Activated naive CD4-positive, alpha-beta T cell treated with anti-CD3 and anti-CD28 coated beads for 36 hours (primary cell): Measurements from ENCODE around the gene MEIOB. TPM values are rescaled to one million over a fixed set of nuclear protein-coding genes. Genes with fewer than 3 reads are reported as not detected.
"Not testable (repeated sequence)": the region's sequence is repeated elsewhere in the genome, so short reads cannot be mapped to it uniquely, and the experiment has no call there.

Experiments used
- CTCF ChIA-PET: fragments of 350-600 bp; sonication (Branson Sonifier 250); formaldehyde crosslinking; loops from one replicate; lab custom pipeline; 2021; ENCODE audit warnings: antibody characterized with exemption; lab: Charles Lee
- DNase-seq: peaks from one replicate; pipeline ENCODE4 v3.0.0-alpha.2; 2020
- H3K27ac Mint-ChIP-seq: one replicate; pipeline ENCODE4 v1.8.0; 2021; ENCODE audit warnings: mild to moderate bottlenecking, mixed read lengths
- H3K27me3 Mint-ChIP-seq: one replicate; pipeline ENCODE4 v1.8.0; 2021; ENCODE audit warnings: low read depth, mixed read lengths
- H3K36me3 Mint-ChIP-seq: one replicate; pipeline ENCODE4 v1.8.0; 2021; ENCODE audit warnings: low read depth, mixed read lengths
- H3K4me1 Mint-ChIP-seq: one replicate; pipeline ENCODE4 v1.8.0; 2021; ENCODE audit warnings: low read depth, mixed read lengths
- H3K4me3 Mint-ChIP-seq: one replicate; pipeline ENCODE4 v1.8.0; 2021; ENCODE audit warnings: mild to moderate bottlenecking, moderate library complexity, mixed read lengths
- H3K9me3 Mint-ChIP-seq: one replicate; pipeline ENCODE4 v1.8.0; 2021; ENCODE audit warnings: mixed read lengths
- intact Hi-C: fragments of 100-400 bp; cut with micrococcal nuclease; formaldehyde crosslinking; loops from one replicate; pipeline ENCODE4 v1.15.1; 2023
- total RNA-seq, 2 experiments: library from RNA; stranded (reverse); gene quantifications; one replicate each; pipeline ENCODE4 v1.2.3, GENCODE V29; 2021

Gene MEIOB
- total RNA-seq, 2 experiments from 2014 or later = 0.52 to 0.76 TPM

DNA sequence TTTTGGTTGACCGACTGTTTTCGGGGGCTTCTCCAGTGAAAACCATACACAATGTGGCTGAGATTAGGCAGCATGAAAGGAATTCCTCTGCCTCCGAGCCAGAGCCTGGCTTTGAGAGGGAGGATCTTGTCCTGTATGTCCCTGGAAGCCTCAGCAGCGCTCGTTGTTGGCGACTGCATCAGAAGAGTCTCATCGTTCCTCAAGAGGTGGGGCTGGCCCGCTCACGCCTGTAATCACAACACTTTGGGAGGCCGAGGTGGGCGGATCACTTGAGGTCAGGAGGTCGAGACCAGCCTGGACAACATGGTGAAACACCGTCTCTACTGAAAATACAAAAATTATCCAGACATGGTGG, 31.2 kb upstream of the MEIOB start:
- Mint-ChIP-seq H3K4me3 (no peak overlapping the region), H3K9me3 (no peaks in the 10 kb centered on the region), H3K36me3 (no peaks in the 10 kb centered on the region), H3K4me1 (no peaks in the 10 kb centered on the region), H3K27me3 (no peaks in the 10 kb centered on the region), H3K27ac (no peak overlapping the region)
- intact Hi-C loops = no loop called here
- no peak for DNase-seq
- CTCF ChIA-PET = no interaction called here

GRCh38 chr16:1902547-1903219, 30.7 kb upstream of the MEIOB start:
- DNase-seq = no peak
- no peak overlapping the region for H3K27ac Mint-ChIP-seq
- H3K36me3 Mint-ChIP-seq = no peaks in the 10 kb centered on the region
- intact Hi-C loops = no loop called here
- H3K9me3 Mint-ChIP-seq = no peaks in the 10 kb centered on the region
- H3K27me3 Mint-ChIP-seq = no peaks in the 10 kb centered on the region
- H3K4me3 Mint-ChIP-seq = no peak overlapping the region
- no peaks in the 10 kb centered on the region for H3K4me1 Mint-ChIP-seq
- CTCF ChIA-PET = interaction anchor here (0.7 kb wide), 1 partner anchor 655 kb away, joined by 3 read pairs; no protein-coding TSS in a partner anchor

DNA sequence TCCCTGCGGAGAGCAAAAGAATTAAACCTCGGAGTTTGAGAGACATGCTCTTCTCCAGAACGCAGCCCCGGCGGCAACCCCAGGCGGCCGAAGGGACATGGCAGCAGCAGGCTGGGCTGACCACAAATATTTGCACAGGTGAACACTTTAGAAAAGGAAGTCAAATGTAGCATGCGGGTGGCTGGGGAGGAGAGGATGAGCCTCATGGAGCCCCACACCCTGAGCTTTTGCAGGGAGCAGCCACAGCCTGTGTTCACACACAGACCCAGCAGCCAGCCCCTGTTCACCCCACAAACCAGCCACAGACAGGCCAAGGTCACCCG, 28.4 kb upstream of the MEIOB start:
- H3K27ac Mint-ChIP-seq = no peak overlapping the region
- no peak overlapping the region for H3K4me3 Mint-ChIP-seq
- H3K4me1 Mint-ChIP-seq = no peaks in the 10 kb centered on the region
- intact Hi-C loops = no loop called here
- CTCF ChIA-PET = no interaction called here
- no peak for DNase-seq
- H3K36me3 Mint-ChIP-seq = no peaks in the 10 kb centered on the region
- no peaks in the 10 kb centered on the region for H3K27me3 Mint-ChIP-seq
- no peaks in the 10 kb centered on the region for H3K9me3 Mint-ChIP-seq

DNA sequence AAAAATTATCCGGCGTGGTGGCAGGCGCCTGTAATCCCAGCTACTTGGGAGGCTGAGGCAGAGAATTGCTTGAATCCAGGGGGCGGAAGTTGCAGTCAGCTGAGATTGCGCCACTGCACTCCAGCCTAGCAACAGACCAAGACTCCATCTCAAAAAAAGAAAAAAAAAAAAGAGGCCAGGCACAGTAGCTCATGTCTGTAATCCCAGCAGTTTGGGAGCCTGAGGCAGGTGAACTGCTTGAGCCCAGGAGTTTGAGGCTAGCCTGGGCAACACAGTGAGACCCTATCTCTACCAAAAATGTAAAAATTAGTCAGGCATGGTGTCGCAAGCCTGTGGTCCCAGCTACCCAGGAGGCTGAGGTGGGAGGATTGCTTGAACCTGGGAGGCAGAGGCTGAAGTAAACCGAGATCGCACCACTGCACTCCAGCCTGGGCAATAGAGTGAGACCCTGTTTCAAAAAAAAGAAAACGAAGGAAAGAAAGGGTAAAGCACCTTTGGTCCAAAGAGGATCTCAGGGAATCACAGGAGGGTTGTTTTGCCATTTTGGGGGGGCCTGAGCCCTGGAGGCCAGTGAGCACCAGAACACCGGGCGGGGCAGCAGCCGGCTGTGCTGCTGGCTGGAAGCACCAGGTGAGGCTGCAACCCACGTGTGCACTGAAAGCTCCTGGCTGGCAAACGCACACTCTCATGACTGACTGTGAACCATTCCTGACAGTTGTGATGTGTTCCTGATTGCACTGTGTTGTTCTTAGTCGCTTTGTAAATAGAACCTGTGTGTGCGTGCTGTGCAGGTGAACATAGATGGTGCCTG, 27.9 kb upstream of the MEIOB start:
- Mint-ChIP-seq H3K4me3 (no peak overlapping the region), H3K27me3 (no peaks in the 10 kb centered on the region), H3K27ac (no peak overlapping the region), H3K9me3 (no peaks in the 10 kb centered on the region), H3K36me3 (no peaks in the 10 kb centered on the region), H3K4me1 (no peaks in the 10 kb centered on the region)
- intact Hi-C loops = no loop called here
- CTCF ChIA-PET = no interaction called here
- no peak for DNase-seq

- H3K9me3 Mint-ChIP-seq, H3K4me3 Mint-ChIP-seq, intact Hi-C loops, DNase-seq, H3K27ac Mint-ChIP-seq, CTCF ChIA-PET, H3K4me1 Mint-ChIP-seq, H3K36me3 Mint-ChIP-seq, H3K27me3 Mint-ChIP-seq: not testable (repeated sequence)
These were observed 25.7 kb upstream of the MEIOB start for GRCh38 chr16:1897692-1898091.

GRCh38 chr16:1895949-1896675, 24.1 kb upstream of the MEIOB start:
- no peak overlapping the region for H3K27ac Mint-ChIP-seq
- H3K4me3 Mint-ChIP-seq = no peak overlapping the region
- DNase-seq = no peak
- no peaks in the 10 kb centered on the region for H3K9me3 Mint-ChIP-seq
- H3K36me3 Mint-ChIP-seq = no peaks in the 10 kb centered on the region
- no peaks in the 10 kb centered on the region for H3K4me1 Mint-ChIP-seq
- intact Hi-C loops = no loop called here
- H3K27me3 Mint-ChIP-seq = peaks cover 2% of the 10 kb centered on the region
- CTCF ChIA-PET = interaction anchor here (1.8 kb wide), 1 partner anchor 33 kb away, joined by 5 read pairs; no protein-coding TSS in a partner anchor

DNA sequence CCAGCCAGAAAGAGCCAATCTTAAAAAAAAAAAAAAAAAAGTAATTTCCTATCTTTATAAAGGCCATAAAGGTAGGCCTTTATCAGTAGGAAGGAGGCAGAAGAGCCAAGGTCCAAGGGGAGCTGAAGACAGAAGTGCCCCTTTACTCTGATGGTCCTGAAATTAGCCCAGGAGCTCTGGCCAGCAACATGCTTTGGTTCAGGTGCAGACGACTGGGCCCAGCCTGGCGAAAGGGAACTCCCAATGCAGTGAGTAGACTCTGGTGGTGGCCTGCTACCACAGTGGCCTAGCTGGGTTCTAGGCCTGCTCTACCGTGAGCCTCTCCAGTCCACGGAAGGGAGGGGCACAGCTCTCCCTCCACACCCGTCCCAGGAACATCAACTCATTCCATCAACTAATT, 23.1 kb upstream of the MEIOB start:
- Mint-ChIP-seq H3K27ac (no peak overlapping the region), H3K4me1 (no peaks in the 10 kb centered on the region), H3K36me3 (no peaks in the 10 kb centered on the region), H3K4me3 (no peak overlapping the region), H3K27me3 (peaks cover 5% of the 10 kb centered on the region), H3K9me3 (no peaks in the 10 kb centered on the region)
- intact Hi-C loops = no loop called here
- no peak for DNase-seq
- CTCF ChIA-PET = interaction anchor here (1.8 kb wide), 1 partner anchor 34 kb away, joined by 5 read pairs; no protein-coding TSS in a partner anchor

DNA sequence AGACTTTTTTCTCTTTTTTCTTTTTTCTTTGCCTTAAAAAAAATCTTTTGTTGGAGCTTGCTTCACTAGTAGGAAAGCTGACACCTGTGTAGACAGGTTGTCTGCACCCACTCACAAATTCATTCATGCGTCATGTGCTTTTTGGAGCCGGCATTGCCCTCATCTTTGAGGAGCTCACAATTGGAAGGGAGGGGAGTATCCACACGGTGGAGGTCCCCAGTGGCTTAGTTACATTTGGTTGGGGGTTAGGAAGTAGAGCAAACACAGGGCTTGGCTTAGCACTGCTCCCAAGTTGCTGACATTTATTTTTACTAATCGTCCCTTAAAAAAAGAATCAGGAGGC, 18.7 kb upstream of the MEIOB start:
- H3K9me3 Mint-ChIP-seq = no peaks in the 10 kb centered on the region
- H3K36me3 Mint-ChIP-seq = no peaks in the 10 kb centered on the region

DNA sequence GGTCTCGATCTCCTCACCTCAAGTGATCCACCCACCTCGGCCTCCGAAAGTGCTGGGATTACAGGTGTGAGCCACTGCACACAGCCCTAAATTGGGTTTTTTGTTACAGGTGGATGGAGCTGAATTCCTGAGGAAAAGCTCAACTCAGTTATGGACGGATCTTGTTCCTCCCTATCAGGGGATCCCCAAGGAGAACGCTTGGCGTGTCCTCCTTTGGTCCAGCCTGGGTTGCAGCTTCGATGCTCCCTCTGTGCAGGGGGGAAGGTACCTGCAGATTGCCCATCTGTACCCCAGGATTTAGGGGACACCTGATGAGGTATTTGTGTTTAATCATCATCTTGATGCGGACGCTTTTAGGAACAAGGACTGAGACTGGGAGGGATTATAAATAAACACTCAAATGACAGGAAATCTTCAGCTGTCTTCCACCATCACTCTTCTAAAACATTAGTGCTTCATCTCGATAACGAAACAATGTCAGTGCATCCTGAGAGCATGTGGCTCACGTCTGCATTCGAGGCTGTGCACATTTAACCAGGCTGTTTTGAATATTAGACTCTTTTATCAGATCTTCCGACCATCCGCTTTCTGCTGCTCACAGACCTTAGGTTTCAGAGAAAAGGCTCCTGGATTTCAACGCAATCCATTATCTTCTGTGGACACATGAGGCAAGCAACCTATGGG, 18.2 kb upstream of the MEIOB start:
- H3K27me3 Mint-ChIP-seq = peaks cover 5% of the 10 kb centered on the region
- intact Hi-C loops = no loop called here
- H3K36me3 Mint-ChIP-seq = no peaks in the 10 kb centered on the region
- H3K9me3 Mint-ChIP-seq = no peaks in the 10 kb centered on the region
- no peak overlapping the region for H3K4me3 Mint-ChIP-seq
- no peak overlapping the region for H3K27ac Mint-ChIP-seq
- no peak for DNase-seq
- CTCF ChIA-PET = interaction anchor here (1.5 kb wide), 1 partner anchor 39 kb away, joined by 4 read pairs; no protein-coding TSS in a partner anchor
- no peaks in the 10 kb centered on the region for H3K4me1 Mint-ChIP-seq

More for the DNA sequence above, 18.7 kb upstream of the MEIOB start:
- Mint-ChIP-seq H3K4me1 (no peaks in the 10 kb centered on the region), H3K27me3 (peaks cover 5% of the 10 kb centered on the region), H3K27ac (no peak overlapping the region), H3K4me3 (no peak overlapping the region)
- no peak for DNase-seq
- CTCF ChIA-PET = interaction anchor here (1.5 kb wide), 1 partner anchor 39 kb away, joined by 4 read pairs; no protein-coding TSS in a partner anchor
- intact Hi-C loops = no loop called here

DNA sequence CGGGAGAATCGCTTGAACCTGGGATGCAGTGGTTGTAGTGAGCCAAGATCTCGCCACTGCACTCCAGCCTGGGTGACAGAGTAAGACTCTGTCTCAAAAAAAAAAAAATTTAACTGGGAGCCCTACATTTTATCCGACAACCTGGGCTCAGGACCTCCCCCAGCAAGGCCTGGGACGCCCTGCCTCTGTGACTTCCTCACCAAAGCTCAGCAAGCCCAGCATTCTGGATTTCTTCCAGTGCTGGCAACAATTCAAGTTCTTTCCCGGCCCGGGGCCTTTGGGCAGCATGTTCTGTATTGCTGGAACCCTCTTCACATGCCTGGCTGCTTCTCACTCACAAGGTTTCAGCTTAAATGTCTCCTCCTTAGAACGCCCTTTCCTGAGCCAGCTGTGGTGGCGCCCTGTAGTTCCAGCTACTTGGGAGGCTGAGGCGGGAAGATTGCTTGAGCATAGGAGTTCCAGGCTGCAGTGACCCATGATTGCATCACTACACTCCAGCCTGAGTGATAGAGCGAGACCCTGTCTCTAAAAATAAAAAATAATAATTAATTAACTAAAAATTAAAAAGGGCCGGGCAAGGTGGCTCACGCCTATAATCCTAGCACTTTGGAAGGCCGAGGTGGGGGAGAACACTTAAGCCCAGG, 15.9 kb upstream of the MEIOB start:
- Mint-ChIP-seq H3K9me3 (no peaks in the 10 kb centered on the region), H3K27me3 (peaks cover 4% of the 10 kb centered on the region), H3K27ac (no peak overlapping the region), H3K4me1 (no peaks in the 10 kb centered on the region), H3K36me3 (no peaks in the 10 kb centered on the region), H3K4me3 (no peak overlapping the region)
- no peak for DNase-seq
- CTCF ChIA-PET = interaction anchor here (0.5 kb wide), 1 partner anchor 499 kb away, joined by 4 read pairs; no protein-coding TSS in a partner anchor
- intact Hi-C loops = no loop called here

DNA sequence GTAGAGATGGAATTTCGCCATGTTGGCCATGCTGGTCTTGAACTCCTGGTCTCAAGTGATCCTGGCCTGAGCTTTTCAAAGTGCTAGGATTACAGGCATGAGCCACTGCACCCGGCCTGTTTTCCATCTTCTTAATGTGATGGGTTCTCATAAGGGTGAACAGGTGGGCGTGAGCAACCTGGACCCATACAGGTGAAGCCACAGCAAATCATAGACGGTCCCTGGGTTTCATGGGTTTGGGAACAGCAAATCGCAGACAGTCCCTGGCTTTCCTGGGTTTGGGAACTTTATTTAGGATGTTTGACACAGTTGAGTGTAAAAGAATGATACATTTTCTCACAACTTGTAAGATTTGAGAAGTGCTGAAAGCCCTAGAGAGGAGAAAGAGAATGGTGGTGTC, 12.9 kb upstream of the MEIOB start:
- intact Hi-C loops = no loop called here
- Mint-ChIP-seq H3K9me3 (no peaks in the 10 kb centered on the region), H3K36me3 (no peaks in the 10 kb centered on the region), H3K27me3 (peaks cover 2% of the 10 kb centered on the region), H3K27ac (no peak overlapping the region), H3K4me1 (no peaks in the 10 kb centered on the region), H3K4me3 (no peak overlapping the region)
- CTCF ChIA-PET = interaction anchor here (0.6 to 0.9 kb wide), 3 partner anchors 38 to 1221 kb away, joined by 3 read pairs; no protein-coding TSS in a partner anchor
- DNase-seq = no peak
